Heart right ventricle (tissue), 16 donors: ENCODE measurements around the gene CELSR3. TPM values are rescaled to one million over a fixed set of nuclear protein-coding genes. Genes with fewer than 3 reads are reported as not detected.

Experiments
- ATAC-seq, 8 donors: fragments of 200-7000 bp; cut with Tn5 transposase; one replicate each; pipeline ENCODE4 v1.9.1; 2020; ENCODE audit warnings: mild to moderate bottlenecking in 8 of 8, moderate library complexity in 8 of 8, moderate number of reproducible peaks in 1 of 8
- DNase-seq, 2 donors: peaks; one replicate each; pipeline ENCODE4 v3.0.0-alpha.2; 2020
- H3K27ac ChIP-seq, 10 donors: fragments of 200-600 bp; sonication (generic) in 2 of 10; one replicate each; pipeline versions ENCODE4 v1.5.0 to v1.8.0; 2020 to 2022; ENCODE audit warnings: mild to moderate bottlenecking in 3 of 10
- H3K27me3 ChIP-seq, 7 donors: fragments of 200-600 bp; one replicate each; pipeline ENCODE4 v1.8.0; 2021 to 2022; ENCODE audit warnings: mild to moderate bottlenecking in 2 of 7
- H3K36me3 ChIP-seq, 9 donors: fragments of 200-600 bp; sonication (generic) in 1 of 9; one replicate each; pipeline versions ENCODE4 v1.5.0 to v1.8.0; 2020 to 2022; ENCODE audit warnings: mild to moderate bottlenecking in 2 of 9
- H3K4me1 ChIP-seq, 9 donors: fragments of 200-600 bp; sonication (generic) in 1 of 9; one replicate each; pipeline versions ENCODE4 v1.5.0 to v1.8.0; 2020 to 2022; ENCODE audit warnings: mild to moderate bottlenecking in 4 of 9
- H3K4me3 ChIP-seq, 10 donors: fragments of 200-600 bp; sonication (generic) in 2 of 10; one replicate each; pipeline versions ENCODE4 v1.5.0 to v1.8.0; 2020 to 2022; ENCODE audit warnings: mild to moderate bottlenecking in 7 of 10, moderate library complexity in 2 of 10
- H3K9me3 ChIP-seq, 11 donors: fragments of 200-600 bp in 10 of 11; sonication (generic) in 2 of 11; one replicate each; pipeline versions ENCODE4 v1.5.0 to v1.8.0; 2013 to 2022; ENCODE audit warnings: mild to moderate bottlenecking in 2 of 11, control low read depth in 1 of 11, moderate library complexity in 1 of 11
- CTCF ChIP-seq, 9 donors: fragments of 200-600 bp; sonication (generic) in 2 of 9; IDR thresholded peaks; one replicate each; pipeline versions ENCODE4 v1.5.0 to v1.8.0; 2021 to 2022; ENCODE audit warnings: antibody characterized with exemption in 9 of 9, mild to moderate bottlenecking in 5 of 9, moderate library complexity in 1 of 9
- WGBS, 2 donors: extraction: QIAGEN DNeasy Blood & Tissue Kit; methylation state at CpG; one replicate each; pipeline ENCODE4 v1.1.7; 2013; ENCODE audit warnings: inconsistent platforms in 1 of 2; 5-methylcytosine and 5-hydroxymethylcytosine counted together
- intact Hi-C, 10 donors: fragments of 100-400 bp; cut with DNase I; formaldehyde crosslinking; loops; one replicate each; pipeline versions ENCODE4 v1.11.1 to v1.14.2; 2022
- polyA plus RNA-seq, 2 donors: library from polyadenylated mRNA; stranded (reverse); fragments of 200-250 nt; gene quantifications; one replicate each; pipeline ENCODE4 v1.2.3, GENCODE V29; 2013
- total RNA-seq, 10 donors: library from RNA; stranded (reverse); fragmentation: NEBNext Ultra II Directional in 3 of 10; extraction: Animal tissue kit (Norgen Biotek cat#: 25700) in 3 of 10; gene quantifications; one replicate each; pipeline versions ENCODE4 v1.2.1 to v1.2.4, GENCODE V29; 2021 to 2023
- donor health status: Arrhythmogenic right ventricular cardiomyopathy.
- donor health status: ischemic (EF 13 %, LVEDD 7.1; RV severe dilation, severe dysfunction).
- donor health status: healthy with polysubstance abuse.
- donor health status: DM: no; HTN: yes; CAD: no.
- donor health status: DM: no; HTN: no; CAD: no.
- donor health status: ischemic (EF 25% LVEDD 6.9; RV normal size, moderate dysfunction).
- donor health status: ischemic (EF 25% LVEDD 5.7; RV mildly dilated, moderate dysfunction).
- donor health status: healthy.
- donor health status: DM: yes; HTN: yes; CAD: no.
- donor health status: Ischemic cardiomyopathy.
- donor health status: ischemic (EF 35%, LVEDD 5.7; RV mildly dilated, moderate dysfunction).
- donor health status: nonischemic (EF 11% LVEDD 7.7; RV severe dilation, severe dysfunction).
- donor health status: DM: yes; HTN: yes; CAD: no.
- donor health status: PGD.
- donor health status: ischemic (EF 29% LVEDD 5.4; RV normal size, mild dysfunction).
- donor health status: nonischemic (EF 23%, LVEDD 6.1; RV moderate dilation, normal function).

CELSR3 gene
- total and polyA plus RNA-seq, 12 donors = 0.10 to 0.44 (median 0.17) TPM

- peaks cover 6 to 11% (median 9%) of the 10 kb centered on the region in 9 donors for H3K4me1 ChIP-seq
- intact Hi-C loops = no loop called here
- H3K4me3 ChIP-seq = no peak overlapping the region
- H3K27me3 ChIP-seq = no peaks in the 10 kb centered on the region
- no peaks in the 10 kb centered on the region for H3K9me3 ChIP-seq
- ATAC-seq = no peak
- WGBS, 2 donors = 95% methylated on average over 24 of the region's 24 CpGs
- TF ChIP-seq CTCF (IDR thresholded peaks at IDR 0.05) = no peak
- no peak for DNase-seq
- no peak overlapping the region for H3K27ac ChIP-seq
- peaks cover 0 to 90% (median 51%) of the 10 kb centered on the region in 9 donors for H3K36me3 ChIP-seq
Measured at GRCh38 chr3:48678566-48679380, 16.1 kb upstream of the CELSR3 start.

GRCh38 chr3:48678056-48678455 lies 15.4 kb upstream of the CELSR3 start:
- H3K9me3 ChIP-seq = no peaks in the 10 kb centered on the region
- no peak for ATAC-seq
- intact Hi-C loops = no loop called here
- H3K4me3 ChIP-seq = no peak overlapping the region
- DNase-seq = no peak
- no peaks in the 10 kb centered on the region for H3K27me3 ChIP-seq
- no peak overlapping the region for H3K27ac ChIP-seq
- 54 to 60% methylated on average over 4 of the region's 4 CpGs for WGBS, 2 donors
- TF ChIP-seq CTCF (IDR thresholded peaks at IDR 0.05) = no peak
- H3K4me1 ChIP-seq = peaks cover 0 to 4% (median 2%) of the 10 kb centered on the region in 9 donors
- peaks cover 0 to 98% (median 51%) of the 10 kb centered on the region in 9 donors for H3K36me3 ChIP-seq

GRCh38 chr3:48674505-48674904 lies 11.8 kb upstream of the CELSR3 start:
- peak in 1 of 8 donors; percentile 11 for ATAC-seq
- no peak for TF ChIP-seq CTCF (IDR thresholded peaks at IDR 0.05)
- no peaks in the 10 kb centered on the region for H3K4me1 ChIP-seq
- no peaks in the 10 kb centered on the region for H3K9me3 ChIP-seq
- intact Hi-C loops = no loop called here
- H3K27ac ChIP-seq = no peak overlapping the region
- H3K4me3 ChIP-seq = no peak overlapping the region
- no peak for DNase-seq
- H3K36me3 ChIP-seq = peaks cover 0 to 89% (median 32%) of the 10 kb centered on the region in 9 donors
- H3K27me3 ChIP-seq = no peaks in the 10 kb centered on the region
- 88 to 89% methylated on average over 9 of the region's 9 CpGs for WGBS, 2 donors

- Histone ChIP-seq H3K4me1 (no peaks in the 10 kb centered on the region), H3K27me3 (no peaks in the 10 kb centered on the region), H3K4me3 (no peak overlapping the region), H3K36me3 (peaks cover 0 to 69% (median 16%) of the 10 kb centered on the region in 9 donors), H3K9me3 (no peaks in the 10 kb centered on the region), H3K27ac (no peak overlapping the region)
- DNase-seq (no peak), ATAC-seq (no peak)
- intact Hi-C loops = no loop called here
- TF ChIP-seq CTCF (IDR thresholded peaks at IDR 0.05) = no peak
- WGBS, 2 donors = 53 to 54% methylated on average over 1 of the region's 1 CpG
Measured at GRCh38 chr3:48672522-48672921, 9.8 kb upstream of the CELSR3 start.
